IMR-90 (cell line): ENCODE measurements around the gene STIM1.

Source experiments
- POLR2A ChIP-seq: IDR thresholded peaks from 2 replicates; pipeline ENCODE4 v1.6.1; 2012; ENCODE audit warnings: mild to moderate bottlenecking, low read depth, low read length
- TF ChIP-seq, protein P1 (sequence below): fragments of 150-350 bp; IDR thresholded peaks from 2 replicates; pipeline ENCODE4 v1.6.1; 2017; ENCODE audit warnings: mild to moderate bottlenecking, antibody characterized with exemption, low read length, low read depth
- TF ChIP-seq, protein P2 (sequence below): conservative IDR thresholded peaks from 2 replicates; pipeline ENCODE4 v1.5.1; 2012; ENCODE audit warnings: mild to moderate bottlenecking, low read depth, low read length, improper control_type of control experiment
- TF ChIP-seq, protein P3 (sequence below): fragments of 150-350 bp; IDR thresholded peaks from 2 replicates; pipeline ENCODE4 v1.6.1; 2016; ENCODE audit warnings: low read depth, mild to moderate bottlenecking, low read length, moderate library complexity, borderline replicate concordance

DNA sequence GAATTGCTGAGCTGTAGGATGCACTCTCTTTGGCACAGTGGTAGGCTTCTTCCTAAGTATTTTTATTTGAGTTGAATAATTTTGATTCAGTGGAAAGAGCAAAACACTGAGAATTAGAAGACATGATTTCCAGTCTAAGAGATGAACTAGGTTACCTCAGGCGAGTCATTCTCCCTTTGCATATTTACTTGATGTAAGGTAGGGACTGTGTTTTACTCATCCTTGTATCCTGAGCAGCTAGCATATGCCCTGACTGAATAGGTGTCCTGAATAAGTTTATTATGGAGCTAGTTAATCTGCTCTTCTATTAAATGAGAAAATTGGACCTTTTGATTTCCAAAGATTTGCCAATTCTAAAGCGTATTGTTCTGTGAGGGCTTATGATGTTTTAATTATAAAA, 50.7 kb downstream of the STIM1 start:
- TF ChIP-seq POLR2A: no peak
- TF ChIP-seq, protein P1, sequence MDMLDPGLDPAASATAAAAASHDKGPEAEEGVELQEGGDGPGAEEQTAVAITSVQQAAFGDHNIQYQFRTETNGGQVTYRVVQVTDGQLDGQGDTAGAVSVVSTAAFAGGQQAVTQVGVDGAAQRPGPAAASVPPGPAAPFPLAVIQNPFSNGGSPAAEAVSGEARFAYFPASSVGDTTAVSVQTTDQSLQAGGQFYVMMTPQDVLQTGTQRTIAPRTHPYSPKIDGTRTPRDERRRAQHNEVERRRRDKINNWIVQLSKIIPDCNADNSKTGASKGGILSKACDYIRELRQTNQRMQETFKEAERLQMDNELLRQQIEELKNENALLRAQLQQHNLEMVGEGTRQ: no peak
- TF ChIP-seq, protein P2, sequence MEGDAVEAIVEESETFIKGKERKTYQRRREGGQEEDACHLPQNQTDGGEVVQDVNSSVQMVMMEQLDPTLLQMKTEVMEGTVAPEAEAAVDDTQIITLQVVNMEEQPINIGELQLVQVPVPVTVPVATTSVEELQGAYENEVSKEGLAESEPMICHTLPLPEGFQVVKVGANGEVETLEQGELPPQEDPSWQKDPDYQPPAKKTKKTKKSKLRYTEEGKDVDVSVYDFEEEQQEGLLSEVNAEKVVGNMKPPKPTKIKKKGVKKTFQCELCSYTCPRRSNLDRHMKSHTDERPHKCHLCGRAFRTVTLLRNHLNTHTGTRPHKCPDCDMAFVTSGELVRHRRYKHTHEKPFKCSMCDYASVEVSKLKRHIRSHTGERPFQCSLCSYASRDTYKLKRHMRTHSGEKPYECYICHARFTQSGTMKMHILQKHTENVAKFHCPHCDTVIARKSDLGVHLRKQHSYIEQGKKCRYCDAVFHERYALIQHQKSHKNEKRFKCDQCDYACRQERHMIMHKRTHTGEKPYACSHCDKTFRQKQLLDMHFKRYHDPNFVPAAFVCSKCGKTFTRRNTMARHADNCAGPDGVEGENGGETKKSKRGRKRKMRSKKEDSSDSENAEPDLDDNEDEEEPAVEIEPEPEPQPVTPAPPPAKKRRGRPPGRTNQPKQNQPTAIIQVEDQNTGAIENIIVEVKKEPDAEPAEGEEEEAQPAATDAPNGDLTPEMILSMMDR: no peak
- TF ChIP-seq, protein P3, sequence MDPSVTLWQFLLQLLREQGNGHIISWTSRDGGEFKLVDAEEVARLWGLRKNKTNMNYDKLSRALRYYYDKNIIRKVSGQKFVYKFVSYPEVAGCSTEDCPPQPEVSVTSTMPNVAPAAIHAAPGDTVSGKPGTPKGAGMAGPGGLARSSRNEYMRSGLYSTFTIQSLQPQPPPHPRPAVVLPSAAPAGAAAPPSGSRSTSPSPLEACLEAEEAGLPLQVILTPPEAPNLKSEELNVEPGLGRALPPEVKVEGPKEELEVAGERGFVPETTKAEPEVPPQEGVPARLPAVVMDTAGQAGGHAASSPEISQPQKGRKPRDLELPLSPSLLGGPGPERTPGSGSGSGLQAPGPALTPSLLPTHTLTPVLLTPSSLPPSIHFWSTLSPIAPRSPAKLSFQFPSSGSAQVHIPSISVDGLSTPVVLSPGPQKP: no peak
